Body of pancreas (tissue), 4 donors: ENCODE measurements around the gene ADH4. TPM values are rescaled to one million over a fixed set of nuclear protein-coding genes. Genes with fewer than 3 reads are reported as not detected.
A peak's percentile ranks its signal among the peaks of the same experiment; 100 is the strongest.
"Not testable (repeated sequence)": the region's sequence is repeated elsewhere in the genome, so short reads cannot be mapped to it uniquely, and the experiment has no call there.

Source experiments
- ATAC-seq: fragments of 150-250 bp; one replicate; pipeline ENCODE4 v1.9.1; 2016
- DNase-seq, 4 donors: peaks; one replicate each; pipeline ENCODE4 v3.0.0-alpha.2; 2019
- H3K27ac ChIP-seq, 4 donors: fragments of 200-600 bp; sonication (generic); 1 replicate in 3 of 4; 2 replicates in 1 of 4; pipeline versions ENCODE4 v1.5.1 to v1.6.1; 2016 to 2019; ENCODE audit warnings: mild to moderate bottlenecking in 1 of 4, mixed read lengths in 1 of 4, moderate library complexity in 1 of 4
- H3K27me3 ChIP-seq, 2 donors: fragments of 200-600 bp; sonication (generic); one replicate each; pipeline ENCODE4 v1.6.0; 2016; ENCODE audit warnings: mild to moderate bottlenecking in 1 of 2
- H3K36me3 ChIP-seq, 2 donors: fragments of 200-600 bp; sonication (generic); replicated peaks in 1 of 2; 2 replicates each; pipeline ENCODE4 v1.5.1; 2016; ENCODE audit warnings: low read depth in 2 of 2; ENCODE audit not compliant: insufficient read depth in 1 of 2
- H3K4me1 ChIP-seq: fragments of 200-600 bp; sonication (generic); one replicate; pipeline ENCODE4 v1.6.0; 2016
- H3K4me3 ChIP-seq, 2 donors: fragments of 200-600 bp; sonication (generic); 1 replicate in 1 of 2; 2 replicates in 1 of 2; pipeline ENCODE4 v1.5.1; 2016 to 2019
- H3K9me3 ChIP-seq, 3 donors: fragments of 200-600 bp; sonication (generic); 1 replicate in 2 of 3; 2 replicates in 1 of 3; pipeline ENCODE4 v1.5.1; 2016
- CTCF ChIP-seq, 7 experiments: fragments of 450-650 bp in 4 of 7; fragments of 200-600 bp in 3 of 7; sonication (generic) in 3 of 7; IDR thresholded peaks; one replicate each; pipeline ENCODE4 v1.5.1; 2016 to 2019; ENCODE audit warnings: antibody characterized with exemption in 7 of 7
- POLR2A ChIP-seq, 3 donors: fragments of 450-650 bp; IDR thresholded peaks; one replicate each; pipeline ENCODE4 v1.6.1; 2016; ENCODE audit warnings: antibody characterized with exemption in 3 of 3, mild to moderate bottlenecking in 2 of 3
- WGBS, 2 donors: methylation state at CpG; one replicate each; pipeline ENCODE4 v1.1.5; 2017; 5-methylcytosine and 5-hydroxymethylcytosine counted together
- intact Hi-C: fragments of 100-400 bp; cut with DNase I; formaldehyde crosslinking; loops from one replicate; pipeline ENCODE4 v1.15.1; 2023
- total RNA-seq, 2 donors: library from RNA; depleted of rRNA; stranded (reverse); fragments of >200 nt; gene quantifications; one replicate each; pipeline ENCODE4 v1.1.0, GENCODE V29; 2016

Gene ADH4
- total RNA-seq, 2 donors from 2014 or later = not detected

- H3K4me3 ChIP-seq = no peak overlapping the region
- H3K27me3 ChIP-seq = no peaks in the 10 kb centered on the region
- DNase-seq (no peak), ATAC-seq (no peak)
- 94 to 98% methylated on average over 7 to 11 of the region's 12 CpGs for WGBS, 2 donors
- TF ChIP-seq CTCF (IDR thresholded peaks at IDR 0.05) = no peak
- no peak for TF ChIP-seq POLR2A (IDR thresholded peaks at IDR 0.05)
- H3K9me3 ChIP-seq = no peaks in the 10 kb centered on the region
- no peaks in the 10 kb centered on the region for H3K36me3 ChIP-seq
- H3K27ac ChIP-seq = no peak overlapping the region
- intact Hi-C loops = no loop called here
- no peaks in the 10 kb centered on the region for H3K4me1 ChIP-seq
Observed at GRCh38 chr4:99099311-99099710, 44.8 kb downstream of the ADH4 start.

DNA sequence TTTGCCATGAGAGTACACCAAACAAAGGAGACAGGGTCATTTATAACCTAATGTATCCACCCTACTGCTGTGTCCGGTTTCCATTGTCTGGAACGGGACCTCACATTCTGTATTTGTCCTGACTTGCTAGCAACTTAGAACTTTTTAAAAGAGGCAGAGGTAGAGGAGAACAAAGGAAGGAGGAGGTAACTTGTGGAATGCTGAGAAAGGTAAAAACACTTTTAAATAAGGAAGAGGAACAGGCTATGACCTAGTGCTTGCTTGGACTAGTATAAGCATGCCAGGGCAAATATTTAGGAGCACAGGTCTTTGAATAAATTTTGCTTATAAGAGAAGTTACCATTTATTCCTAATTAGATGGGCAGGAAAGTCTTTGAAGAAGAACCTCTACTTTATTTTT is 52.3 kb downstream of the ADH4 start:
- intact Hi-C loops, H3K9me3 ChIP-seq, H3K27ac ChIP-seq, ATAC-seq, H3K4me3 ChIP-seq, H3K36me3 ChIP-seq, H3K27me3 ChIP-seq, DNase-seq: not testable (repeated sequence)
- H3K4me1 ChIP-seq = peaks cover 14% of the 10 kb centered on the region
- 75 to 90% methylated on average over 2 of the region's 2 CpGs for WGBS, 2 donors

GRCh38 chr4:99091216-99091575 is 52.9 kb downstream of the ADH4 start:
- Histone ChIP-seq H3K4me1 (peaks cover 20% of the 10 kb centered on the region), H3K36me3 (no peaks in the 10 kb centered on the region), H3K27me3 (no peaks in the 10 kb centered on the region), H3K9me3 (no peaks in the 10 kb centered on the region), H3K27ac (no peak overlapping the region), H3K4me3 (no peak overlapping the region)
- DNase-seq (no peak), ATAC-seq (no peak)
- TF ChIP-seq POLR2A (IDR thresholded peaks at IDR 0.05) = no peak
- TF ChIP-seq CTCF (IDR thresholded peaks at IDR 0.05) = no peak
- intact Hi-C loops = no loop called here
- WGBS, 2 donors = 51 to 70% methylated on average over 2 of the region's 2 CpGs

DNA sequence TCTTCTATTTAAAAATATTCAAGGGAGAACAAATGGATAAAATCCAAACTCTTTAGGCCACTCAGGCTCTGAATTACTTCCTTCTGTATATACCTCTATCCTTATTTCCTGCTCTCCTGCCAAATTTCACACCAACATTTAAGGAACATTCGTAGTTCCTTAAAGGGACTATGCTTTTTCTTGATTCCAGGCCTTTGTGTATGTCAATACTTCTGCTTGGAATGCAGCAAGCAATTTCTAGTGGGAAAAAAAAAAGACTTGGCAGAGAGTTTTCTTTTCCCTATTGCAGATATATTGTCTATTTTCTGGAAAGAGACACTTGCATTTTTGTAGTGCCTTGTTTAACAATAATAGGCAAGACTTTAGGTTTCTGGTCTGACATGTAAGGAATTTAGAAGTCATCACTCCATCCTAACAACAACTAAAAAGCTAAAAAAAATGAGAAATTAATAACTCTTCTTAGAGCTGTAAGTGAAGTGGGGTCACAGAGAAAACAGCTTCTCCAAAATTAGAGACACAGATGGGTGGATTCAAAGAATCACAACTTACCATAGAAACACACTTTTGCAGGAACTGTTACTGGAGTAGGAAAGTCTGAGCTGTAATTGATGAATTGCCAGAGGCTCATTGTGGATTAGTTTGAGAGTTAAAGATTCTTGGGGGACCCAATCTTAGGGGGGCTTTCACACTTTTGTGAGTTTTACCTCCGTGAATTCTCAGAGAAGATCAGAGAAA is 53.4 kb downstream of the ADH4 start:
- Histone ChIP-seq H3K4me3 (no peak overlapping the region), H3K4me1 (peaks cover 23% of the 10 kb centered on the region), H3K27ac (no peak overlapping the region), H3K36me3 (no peaks in the 10 kb centered on the region), H3K9me3 (no peaks in the 10 kb centered on the region), H3K27me3 (no peaks in the 10 kb centered on the region)
- WGBS, 2 donors = 84 to 85% methylated on average over 2 of the region's 2 CpGs
- no peak for TF ChIP-seq POLR2A (IDR thresholded peaks at IDR 0.05)
- TF ChIP-seq CTCF (IDR thresholded peaks at IDR 0.05) = no peak
- ATAC-seq (no peak), DNase-seq (no peak)
- intact Hi-C loops = no loop called here

GRCh38 chr4:99088481-99089365 is 55.4 kb downstream of the ADH4 start, which contains the start of gene ADH5:
TSS of gene ADH5 (minus strand) at chr4:99088788. CDS start at chr4:99088700, 88 bp downstream.
- Histone ChIP-seq H3K27me3 (no peaks in the 10 kb centered on the region), H3K36me3 (peaks cover 0 to 1% of the 10 kb centered on the region in 2 donors), H3K9me3 (no peaks in the 10 kb centered on the region), H3K4me1 (peaks cover 25% of the 10 kb centered on the region), H3K4me3 (peak within 1 kb of the TSS; percentile 60 to 63), H3K27ac (peak within 1 kb of the TSS; percentile 86 to 93 (median 88))
- 0 to 1% methylated on average over 26 to 53 of the region's 53 CpGs for WGBS, 2 donors
- intact Hi-C loops = no loop called here
- ATAC-seq (peak; percentile 96), DNase-seq (peak; percentile 86 to 90 (median 90))
- TF ChIP-seq CTCF (IDR thresholded peaks at IDR 0.05) = no peak
- peak; percentile 78 to 94 (median 90) for TF ChIP-seq POLR2A (IDR thresholded peaks at IDR 0.05)
